HG03196 (cell line): Measurements from ENCODE around the gene SERTAD2.

ENCODE experiments used
- ATAC-seq: cut with Tn5 transposase; IDR thresholded peaks from one replicate; pipeline ENCODE4 v1.9.1; 2021; ENCODE audit not compliant: unreplicated experiment

Gene SERTAD2

DNA sequence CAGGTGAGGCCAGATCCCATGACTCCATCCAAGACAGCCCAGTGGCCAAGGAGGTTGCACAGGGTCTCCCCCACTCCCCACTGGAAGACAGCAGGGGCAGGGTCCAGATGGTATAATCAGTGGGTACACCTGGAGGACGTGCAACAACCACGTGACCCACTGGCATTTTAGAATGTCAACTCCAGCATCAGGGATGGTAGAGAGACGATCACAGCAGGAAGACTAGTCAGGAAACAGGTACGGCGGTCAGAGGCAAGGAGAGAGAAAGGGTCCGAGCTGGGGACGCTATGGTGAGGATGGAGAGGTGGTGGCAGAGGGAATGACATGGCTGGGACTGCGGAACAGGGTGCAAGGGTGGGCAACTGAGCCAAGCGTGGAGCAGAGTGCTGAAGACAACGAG lies 23.0 kb downstream of the SERTAD2 start:
- no peak for ATAC-seq

GRCh38 chr2:64629875-64630274 lies 23.8 kb downstream of the SERTAD2 start:
- ATAC-seq = no peak

DNA sequence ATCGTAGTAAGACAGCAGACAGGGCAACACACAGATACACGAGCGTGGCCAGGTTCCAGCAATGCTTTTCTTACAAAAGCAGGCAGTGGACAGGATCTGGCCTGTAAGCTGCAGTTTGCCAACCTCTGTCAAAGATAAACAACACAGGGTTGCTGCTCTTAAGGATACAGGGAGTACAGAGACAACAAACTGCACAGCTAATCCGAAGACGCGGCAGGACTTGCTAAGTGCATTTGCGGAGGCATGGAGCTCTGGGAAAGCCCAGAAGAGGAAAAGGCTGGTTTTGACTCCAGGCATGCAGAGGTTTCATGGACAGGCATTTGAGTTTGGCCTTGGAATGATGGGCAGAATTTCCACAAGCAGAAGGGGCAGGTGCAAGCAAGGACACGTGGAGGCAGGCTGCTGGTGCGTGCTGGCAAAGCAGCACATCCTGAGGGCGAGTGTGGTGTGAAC lies 24.4 kb downstream of the SERTAD2 start:
- ATAC-seq = no peak

GRCh38 chr2:64627860-64628841 lies 25.6 kb downstream of the SERTAD2 start:
- ATAC-seq = no peak

GRCh38 chr2:64626963-64627760 lies 26.6 kb downstream of the SERTAD2 start:
- no peak for ATAC-seq

DNA sequence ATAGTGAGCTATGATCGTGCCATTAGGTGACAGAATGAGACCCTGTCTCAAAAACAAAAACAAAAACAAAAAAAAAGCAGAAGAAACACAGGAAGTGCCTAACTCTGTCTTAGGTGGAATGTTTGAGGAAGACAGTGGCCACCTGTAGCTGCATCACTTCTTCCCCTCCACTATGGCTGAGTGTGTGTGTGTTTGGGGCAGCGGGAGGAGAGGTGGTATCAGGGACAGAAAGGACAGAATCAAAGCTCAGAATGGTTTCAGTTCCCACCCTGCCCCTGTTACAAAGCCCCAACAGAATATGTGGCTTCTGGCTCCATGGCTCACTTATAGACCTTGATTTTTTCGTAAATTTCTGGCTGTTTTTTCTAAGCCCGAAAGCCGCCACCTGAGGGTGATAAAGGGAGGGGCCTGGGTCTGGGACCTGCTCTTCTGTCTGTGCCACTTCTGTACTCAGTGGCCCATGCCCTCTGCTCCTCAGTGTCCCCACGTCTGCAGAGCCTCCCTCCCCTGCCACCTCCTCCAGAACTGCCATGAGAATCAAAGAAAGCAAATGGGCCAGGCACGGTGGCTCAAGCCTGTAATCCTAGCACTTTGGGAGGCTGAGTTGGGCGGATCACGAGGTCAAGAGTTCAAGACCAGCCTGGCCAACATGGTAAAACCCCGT lies 27.4 kb downstream of the SERTAD2 start:
- ATAC-seq = no peak

DNA sequence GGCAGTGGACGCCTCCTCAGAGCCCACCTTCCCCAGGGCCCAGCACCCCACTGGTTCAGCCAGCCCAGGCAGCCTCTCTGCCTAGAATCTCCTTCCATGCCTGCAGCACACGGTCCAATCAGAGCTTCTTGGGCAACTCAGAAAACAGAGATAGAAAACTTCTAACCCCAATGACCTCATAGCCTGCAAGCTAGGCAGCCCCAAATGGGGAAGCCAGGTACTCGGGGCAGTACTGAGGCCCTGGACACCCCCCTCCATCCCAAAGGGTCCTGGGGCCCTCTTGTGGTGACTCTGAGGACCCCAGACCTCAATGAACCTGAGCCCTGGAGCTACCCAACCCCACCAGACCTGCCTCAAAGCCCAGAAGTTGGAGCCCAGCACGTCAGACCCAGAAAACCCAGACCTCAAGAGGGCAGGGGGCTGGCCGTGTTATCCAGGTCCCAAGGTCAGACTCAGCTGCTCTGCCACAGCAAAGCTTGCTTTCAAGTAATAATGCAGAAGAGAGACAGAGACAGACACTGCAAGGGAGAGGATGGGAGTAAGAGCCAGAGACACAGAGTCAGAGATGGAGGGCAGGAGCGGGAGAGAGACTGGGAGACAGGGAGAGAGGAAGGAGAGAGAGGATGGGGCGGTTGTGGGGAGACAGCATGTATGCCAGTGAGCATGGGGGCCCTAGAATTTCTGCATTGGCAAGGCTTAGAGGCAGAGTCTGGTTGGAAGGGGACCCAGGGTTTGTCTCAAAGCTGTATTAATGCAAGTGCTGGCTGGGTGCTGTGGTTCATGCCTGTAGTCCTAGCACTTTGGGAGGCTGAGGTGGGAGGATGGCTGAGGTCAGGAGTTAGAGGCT lies 28.2 kb downstream of the SERTAD2 start:
- ATAC-seq = no peak

- no peak for ATAC-seq
Measured at GRCh38 chr2:64624862-64625261, 28.9 kb downstream of the SERTAD2 start.

- ATAC-seq = no peak
Measured at GRCh38 chr2:64624108-64624610, 29.6 kb downstream of the SERTAD2 start.

- ATAC-seq = no peak
Measured at GRCh38 chr2:64623242-64623850, 30.4 kb downstream of the SERTAD2 start.

- ATAC-seq = no peak
Measured at GRCh38 chr2:64622443-64623241, 31.1 kb downstream of the SERTAD2 start.

DNA sequence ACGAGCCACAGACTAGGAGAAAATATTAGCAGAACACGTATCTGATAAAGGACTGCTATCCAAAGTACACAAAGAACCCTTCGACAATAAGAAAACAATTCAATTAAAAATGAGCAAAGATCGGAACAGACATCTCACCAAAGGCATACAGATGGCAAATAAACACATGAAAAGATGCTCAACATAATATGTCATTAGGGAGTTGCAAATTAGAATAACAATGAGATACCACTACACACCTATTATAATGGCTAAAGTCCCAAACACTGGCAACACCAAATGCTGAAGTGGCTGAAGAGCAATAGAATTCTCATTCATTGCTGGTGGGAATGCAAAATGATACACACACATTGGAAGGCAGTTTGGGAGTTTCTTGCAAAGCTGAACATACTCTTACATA lies 33.1 kb downstream of the SERTAD2 start:
- ATAC-seq = no peak

DNA sequence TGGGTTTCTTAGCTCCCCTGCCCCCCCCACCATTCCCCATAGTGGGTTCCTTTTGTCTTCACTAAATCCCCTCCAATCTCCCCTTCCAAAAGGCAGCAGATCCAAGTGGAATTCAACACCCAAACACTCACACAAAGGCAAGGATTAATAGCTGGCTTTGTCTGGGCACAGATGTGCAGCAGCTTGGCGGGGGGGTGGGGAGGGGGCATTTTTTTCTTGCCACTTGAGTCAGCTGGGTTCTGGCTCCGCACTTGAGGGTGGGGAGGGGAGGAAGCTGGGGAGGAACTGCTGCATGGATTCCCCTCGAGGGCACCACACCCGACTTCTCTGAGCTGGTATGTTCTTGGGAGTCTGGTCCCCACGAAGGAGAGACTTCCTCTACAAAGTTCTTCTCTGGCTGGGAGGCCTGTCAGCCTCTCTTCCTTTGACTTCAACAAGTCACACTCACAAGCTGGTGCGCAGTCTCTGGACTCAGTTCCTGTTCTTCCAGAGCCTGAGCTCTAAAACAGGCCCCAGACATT lies 36.0 kb downstream of the SERTAD2 start:
- ATAC-seq = no peak

DNA sequence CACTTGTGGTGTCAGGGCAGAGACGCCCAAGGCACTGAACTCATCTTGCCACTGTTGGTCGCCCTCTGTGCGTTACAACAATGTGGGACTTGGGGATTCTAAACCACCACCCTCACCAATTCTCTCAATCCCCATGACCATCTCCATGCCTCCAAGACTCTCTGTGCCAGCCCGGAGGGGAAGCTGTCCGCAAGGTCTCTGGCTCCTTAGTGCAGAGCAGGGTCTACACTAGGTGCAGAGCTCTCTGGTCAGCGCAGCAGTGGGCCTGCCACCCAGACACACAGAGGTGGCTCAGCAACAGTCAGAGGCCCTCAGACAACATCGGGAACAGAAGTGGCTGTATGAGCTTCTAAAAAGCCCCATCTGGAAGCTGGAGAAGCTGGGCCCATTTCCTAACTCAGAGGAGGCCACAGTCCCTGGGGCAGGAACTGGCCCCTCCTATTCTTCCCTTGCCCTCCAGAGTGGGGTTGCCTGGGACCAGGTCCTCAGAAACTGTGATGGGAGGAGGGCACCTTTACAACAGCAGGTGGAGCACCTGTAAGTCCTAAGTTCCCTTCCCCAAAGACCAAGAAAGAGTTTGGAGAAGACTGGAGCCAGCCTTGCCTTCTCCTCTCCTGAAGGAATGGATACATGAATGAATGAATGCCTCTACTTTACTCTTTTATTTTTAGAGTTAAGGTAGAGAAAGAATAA lies 37.7 kb downstream of the SERTAD2 start:
- ATAC-seq = no peak

DNA sequence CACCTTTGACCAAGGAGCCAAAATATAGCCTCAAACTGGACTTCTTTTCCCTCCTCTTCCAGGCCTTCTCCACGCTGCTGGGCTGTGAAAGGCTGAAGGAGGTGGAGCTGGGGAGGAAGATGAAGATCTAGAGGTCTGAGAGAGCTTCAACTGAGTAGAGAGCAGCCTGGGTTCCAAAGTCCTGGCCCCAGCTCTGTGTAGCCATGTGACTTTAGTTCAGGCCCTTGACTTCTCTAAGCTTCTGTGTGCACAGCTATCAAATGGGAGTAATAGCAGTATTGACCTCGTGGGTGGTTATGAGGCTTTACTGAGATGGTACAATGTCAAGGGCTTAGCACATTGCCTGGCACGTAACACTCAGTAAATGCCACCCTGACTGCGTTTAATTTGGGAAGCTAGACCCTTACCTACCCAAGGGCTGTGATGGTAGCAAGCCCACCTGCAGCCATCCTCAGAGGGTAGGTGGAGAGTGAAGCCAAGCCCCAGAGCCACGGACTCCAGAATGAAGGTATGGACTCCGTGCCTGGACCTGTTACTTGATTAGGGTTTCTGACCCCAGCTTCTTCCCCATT lies 38.4 kb downstream of the SERTAD2 start:
- no peak for ATAC-seq

- no peak for ATAC-seq
Measured at GRCh38 chr2:64613276-64613675, 40.4 kb downstream of the SERTAD2 start.

- no peak for ATAC-seq
Measured at GRCh38 chr2:64612575-64613195, 41.0 kb downstream of the SERTAD2 start.
